ENCODE data around the gene HDGF.

HDGF gene

DNA sequence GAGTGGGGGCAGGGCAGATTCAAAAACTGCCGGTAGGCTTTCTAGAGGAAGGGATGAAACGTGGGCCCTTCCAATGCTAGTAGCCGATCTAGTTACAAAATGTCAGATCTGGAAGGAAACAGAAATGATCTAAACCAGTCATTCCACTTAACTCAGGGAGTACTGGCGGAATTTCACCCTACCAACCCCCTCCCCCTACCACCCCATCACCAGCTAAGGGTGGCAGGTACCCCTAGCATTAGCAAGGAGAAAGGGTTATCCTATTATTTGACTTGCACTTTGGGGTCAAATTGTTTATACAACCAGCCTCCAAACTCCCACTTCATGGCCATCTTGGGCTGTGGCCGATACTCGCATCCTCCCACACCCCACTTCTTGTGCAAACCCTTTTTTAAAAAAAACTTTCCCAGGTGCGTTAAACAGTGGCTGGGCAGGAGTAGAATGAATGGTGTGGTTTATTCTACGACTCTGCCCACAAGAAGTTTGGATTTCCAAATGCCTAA, 9.9 kb downstream of the HDGF start:
- H3K4me3 ChIP-seq (ENCODE audit: low read depth, low read length): peak overlapping the region; percentile 41
- no peak for DNase-seq (ENCODE audit: low read depth)
- TF ChIP-seq CTCF (IDR thresholded peaks at IDR 0.05; ENCODE audit: control insufficient read depth, extremely low read depth, insufficient read depth): no peak

GRCh38 chr1:156740741-156741480, 10.6 kb downstream of the HDGF start, which contains the start of gene MRPL24:
MRPL24 (minus strand) TSS chr1:156741088; CDS start chr1:156738704, 2,384 bp downstream.
- H3K4me3 ChIP-seq (ENCODE audit: low read depth, low read length): peak within 1 kb of the TSS; percentile 85

DNA sequence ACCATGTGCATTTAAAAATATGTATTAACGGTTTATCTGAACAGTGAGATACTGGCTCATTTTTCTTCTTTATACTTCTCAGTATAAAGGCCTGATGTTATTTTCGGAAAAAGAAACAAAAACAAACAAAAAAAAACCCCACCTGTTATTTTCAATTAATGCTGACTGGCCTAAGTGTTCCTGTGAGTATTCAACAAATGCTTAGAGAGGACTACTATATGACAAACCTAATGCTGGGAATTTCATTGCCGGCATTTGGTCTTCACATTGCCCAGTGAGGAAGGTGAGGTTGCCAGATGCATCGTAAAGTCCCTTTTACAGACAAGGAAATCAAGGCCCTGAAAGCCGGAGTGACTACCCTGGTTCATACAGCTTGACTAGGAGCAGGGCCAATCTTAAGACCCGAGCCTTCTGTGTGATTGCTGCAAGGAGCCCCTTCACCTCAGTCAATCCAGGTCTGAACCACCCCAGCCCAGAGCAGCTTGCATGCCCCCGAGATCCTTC, 11.2 kb downstream of the HDGF start:
- peak overlapping the region; percentile 85 for H3K4me3 ChIP-seq (ENCODE audit: low read depth, low read length)
- no peak for DNase-seq (ENCODE audit: low read depth)
- TF ChIP-seq CTCF (IDR thresholded peaks at IDR 0.05; ENCODE audit: control insufficient read depth, extremely low read depth, insufficient read depth): no peak

More at GRCh38 chr1:156740741-156741480, 10.6 kb downstream of the HDGF start, which contains the start of gene MRPL24:
- peak; percentile 100 for DNase-seq (ENCODE audit: low read depth)
- TF ChIP-seq CTCF (IDR thresholded peaks at IDR 0.05; ENCODE audit: control insufficient read depth, extremely low read depth, insufficient read depth): no peak

GRCh38 chr1:156738916-156739315, 12.6 kb downstream of the HDGF start:
- H3K4me3 ChIP-seq (ENCODE audit: low read depth, low read length): no peak overlapping the region
- TF ChIP-seq CTCF (IDR thresholded peaks at IDR 0.05; ENCODE audit: control insufficient read depth, extremely low read depth, insufficient read depth): no peak
- no peak for DNase-seq (ENCODE audit: low read depth)

- no peak for TF ChIP-seq CTCF (IDR thresholded peaks at IDR 0.05; ENCODE audit: control insufficient read depth, extremely low read depth, insufficient read depth)
These were observed 13.1 kb downstream of the HDGF start for GRCh38 chr1:156738407-156738806.

GRCh38 chr1:156733989-156734584, 17.4 kb downstream of the HDGF start:
- DNase-seq (ENCODE audit: low read depth): no peak
- TF ChIP-seq CTCF (IDR thresholded peaks at IDR 0.05; ENCODE audit: control insufficient read depth, extremely low read depth, insufficient read depth): no peak

More at GRCh38 chr1:156738407-156738806, 13.1 kb downstream of the HDGF start:
- no peak for DNase-seq (ENCODE audit: low read depth)
- no peak overlapping the region for H3K4me3 ChIP-seq (ENCODE audit: low read depth, low read length)

More at GRCh38 chr1:156733989-156734584, 17.4 kb downstream of the HDGF start:
- H3K4me3 ChIP-seq (ENCODE audit: low read depth, low read length): no peak overlapping the region
